Upper lobe of right lung (tissue), 1 donor: ENCODE data around the gene HLA-DQB2. TPM values are rescaled to one million over a fixed set of nuclear protein-coding genes. Genes with fewer than 3 reads are reported as not detected.
"Not testable (repeated sequence)": the region's sequence is repeated elsewhere in the genome, so short reads cannot be mapped to it uniquely, and the experiment has no call there.

Experiments used
- ATAC-seq: fragments of 200-7000 bp; cut with Tn5 transposase; one replicate; pipeline ENCODE4 v1.9.1; 2020; ENCODE audit warnings: mild to moderate bottlenecking, moderate library complexity
- DNase-seq: peaks from one replicate; pipeline ENCODE4 v3.0.0-alpha.2; 2020
- H3K27ac ChIP-seq: fragments of 200-600 bp; one replicate; pipeline ENCODE4 v1.8.0; 2022
- H3K27me3 ChIP-seq: fragments of 200-600 bp; one replicate; pipeline ENCODE4 v1.8.0; 2022; ENCODE audit warnings: mild to moderate bottlenecking
- H3K36me3 ChIP-seq: fragments of 200-600 bp; one replicate; pipeline ENCODE4 v1.8.0; 2022
- H3K4me1 ChIP-seq: fragments of 200-600 bp; one replicate; pipeline ENCODE4 v1.8.0; 2022
- H3K4me3 ChIP-seq: fragments of 200-600 bp; one replicate; pipeline ENCODE4 v1.8.0; 2022; ENCODE audit warnings: mild to moderate bottlenecking
- H3K9me3 ChIP-seq: fragments of 200-600 bp; one replicate; pipeline ENCODE4 v1.8.0; 2022
- CTCF ChIP-seq: fragments of 200-600 bp; IDR thresholded peaks from one replicate; pipeline ENCODE4 v1.8.0; 2022; ENCODE audit warnings: antibody characterized with exemption
- intact Hi-C: fragments of 100-400 bp; cut with DNase I; formaldehyde crosslinking; loops from one replicate; pipeline ENCODE4 v1.11.0; 2022
- total RNA-seq: library from RNA; stranded (reverse); fragmentation: NEBNext Ultra II Directional; extraction: Animal tissue kit (Norgen Biotek cat#: 25700); gene quantifications from one replicate; pipeline ENCODE4 v1.2.1, GENCODE V29; 2021
- donor health status: DM: no; HTN: yes; CAD: no; lungs with severe emphysema.

The HLA-DQB2 gene
- total RNA-seq, 1 donor from 2014 or later, result 62.8 TPM

- no peaks in the 10 kb centered on the region for H3K36me3 ChIP-seq
- no peaks in the 10 kb centered on the region for H3K4me1 ChIP-seq
- no peak overlapping the region for H3K27ac ChIP-seq
- no peak overlapping the region for H3K4me3 ChIP-seq
- intact Hi-C loops, result no loop called here
- TF ChIP-seq CTCF, result peak; percentile 68
- no peaks in the 10 kb centered on the region for H3K27me3 ChIP-seq
- DNase-seq, result no peak
- no peaks in the 10 kb centered on the region for H3K9me3 ChIP-seq
- peak; percentile 100 for ATAC-seq
These were observed 22.6 kb upstream of the HLA-DQB2 start for GRCh38 chr6:32785781-32786533.

GRCh38 chr6:32782923-32783322 is 19.6 kb upstream of the HLA-DQB2 start:
- H3K9me3 ChIP-seq, intact Hi-C loops, H3K27ac ChIP-seq, H3K4me3 ChIP-seq, ATAC-seq, H3K36me3 ChIP-seq, DNase-seq, H3K4me1 ChIP-seq, H3K27me3 ChIP-seq: not testable (repeated sequence)

GRCh38 chr6:32779036-32779435 is 15.7 kb upstream of the HLA-DQB2 start:
- ATAC-seq, result no peak
- Histone ChIP-seq H3K4me1 (no peaks in the 10 kb centered on the region), H3K4me3 (no peak overlapping the region), H3K27me3 (no peaks in the 10 kb centered on the region), H3K27ac (no peak overlapping the region), H3K9me3 (no peaks in the 10 kb centered on the region), H3K36me3 (no peaks in the 10 kb centered on the region)
- intact Hi-C loops, result no loop called here
- DNase-seq, result no peak
- TF ChIP-seq CTCF, result no peak

GRCh38 chr6:32775071-32775470 is 11.7 kb upstream of the HLA-DQB2 start:
- Histone ChIP-seq H3K4me1 (no peaks in the 10 kb centered on the region), H3K27me3 (no peaks in the 10 kb centered on the region), H3K4me3 (no peak overlapping the region), H3K36me3 (no peaks in the 10 kb centered on the region), H3K9me3 (no peaks in the 10 kb centered on the region), H3K27ac (no peak overlapping the region)
- ATAC-seq, result no peak
- DNase-seq, result no peak
- intact Hi-C loops, result no loop called here
- TF ChIP-seq CTCF, result no peak

- no peaks in the 10 kb centered on the region for H3K27me3 ChIP-seq
- DNase-seq (no peak), ATAC-seq (no peak)
- no peak for TF ChIP-seq CTCF
- no peak overlapping the region for H3K27ac ChIP-seq
- H3K9me3 ChIP-seq, result no peaks in the 10 kb centered on the region
- H3K4me1 ChIP-seq, result no peaks in the 10 kb centered on the region
- H3K4me3 ChIP-seq, result no peak overlapping the region
- intact Hi-C loops, result no loop called here
- no peaks in the 10 kb centered on the region for H3K36me3 ChIP-seq
These were observed 11.1 kb upstream of the HLA-DQB2 start for GRCh38 chr6:32774426-32774825.

- no peaks in the 10 kb centered on the region for H3K9me3 ChIP-seq
- no peak overlapping the region for H3K27ac ChIP-seq
- no peak overlapping the region for H3K4me3 ChIP-seq
- no peaks in the 10 kb centered on the region for H3K36me3 ChIP-seq
- intact Hi-C loops, result no loop called here
- no peak for ATAC-seq
- no peak for TF ChIP-seq CTCF
- no peaks in the 10 kb centered on the region for H3K4me1 ChIP-seq
- H3K27me3 ChIP-seq, result no peaks in the 10 kb centered on the region
- DNase-seq, result no peak
These were observed 9.3 kb upstream of the HLA-DQB2 start for GRCh38 chr6:32772656-32773055.
